Dendritic cell treated with granulocyte-macrophage colony-stimulating factor and Interleukin-4, amounts not matched to agents 40 ng/mL and 50 ng/mL, for 4 days (primary cell): ENCODE data around the gene DHCR24.

Experiments used
- H3K27ac Mint-ChIP-seq: one replicate; pipeline ENCODE4 v1.8.0; 2022; ENCODE audit warnings: mild to moderate bottlenecking, mixed read lengths
- H3K27me3 Mint-ChIP-seq: one replicate; pipeline ENCODE4 v1.8.0; 2022; ENCODE audit warnings: mild to moderate bottlenecking, mixed read lengths
- H3K36me3 Mint-ChIP-seq: one replicate; pipeline ENCODE4 v1.8.0; 2022; ENCODE audit warnings: low read depth, mixed read lengths
- H3K4me1 Mint-ChIP-seq: one replicate; pipeline ENCODE4 v1.8.0; 2022; ENCODE audit warnings: low read depth, mixed read lengths
- H3K4me3 Mint-ChIP-seq: one replicate; pipeline ENCODE4 v1.8.0; 2022; ENCODE audit warnings: mild to moderate bottlenecking, moderate library complexity, mixed read lengths
- H3K9me3 Mint-ChIP-seq: one replicate; pipeline ENCODE4 v1.8.0; 2022; ENCODE audit warnings: mixed read lengths
- intact Hi-C: fragments of 100-400 bp; cut with micrococcal nuclease; formaldehyde crosslinking; loops from one replicate; pipeline ENCODE4 v1.15.0; 2022

Gene DHCR24

GRCh38 chr1:54850069-54850730, 36.8 kb downstream of the DHCR24 start:
- peaks cover 83% of the 10 kb centered on the region for H3K36me3 Mint-ChIP-seq
- H3K27ac Mint-ChIP-seq, result no peak overlapping the region
- intact Hi-C loops, result no loop called here
- H3K4me1 Mint-ChIP-seq, result peaks cover 6% of the 10 kb centered on the region
- H3K27me3 Mint-ChIP-seq, result no peaks in the 10 kb centered on the region
- no peaks in the 10 kb centered on the region for H3K9me3 Mint-ChIP-seq
- H3K4me3 Mint-ChIP-seq, result no peak overlapping the region

DNA sequence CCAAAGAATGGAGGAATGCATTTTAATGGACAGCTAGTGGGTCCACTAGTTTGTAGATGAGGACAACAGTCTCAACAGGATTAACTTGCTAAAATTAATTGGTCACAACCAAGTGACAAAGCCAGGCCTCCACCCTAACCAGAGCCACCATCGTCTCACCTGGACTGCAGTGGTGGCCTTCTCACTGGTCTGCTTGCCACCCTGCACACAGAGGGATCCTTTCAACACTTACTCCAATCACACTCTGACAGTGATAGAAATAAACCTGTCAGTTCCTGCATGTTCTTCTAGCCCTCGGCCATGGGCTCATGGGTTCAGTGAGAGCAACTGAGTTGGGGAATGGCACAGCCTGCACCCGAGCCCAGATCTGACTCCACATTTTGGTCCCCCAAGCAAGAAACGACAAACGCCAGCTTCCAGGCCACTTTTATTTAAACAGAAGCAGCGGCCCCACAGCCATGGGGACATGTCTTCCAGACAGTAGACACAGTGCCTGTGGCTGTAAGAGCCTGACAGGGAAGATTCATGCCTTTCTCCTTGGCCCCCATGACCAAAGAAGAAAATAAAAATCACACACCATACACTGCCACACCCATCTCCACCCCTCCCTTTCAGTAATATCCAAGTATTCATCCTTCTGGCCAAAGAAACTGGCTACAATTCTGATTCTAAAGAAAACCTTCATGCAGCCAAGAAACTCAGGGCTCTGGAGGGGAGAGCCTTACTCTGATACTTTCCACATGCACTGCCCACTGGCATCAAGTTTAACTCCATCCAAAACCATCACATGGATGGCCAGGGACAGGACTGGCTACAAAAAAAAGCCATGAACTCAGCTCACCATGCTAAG, 37.6 kb downstream of the DHCR24 start:
- Mint-ChIP-seq H3K9me3 (no peaks in the 10 kb centered on the region), H3K4me3 (no peak overlapping the region), H3K4me1 (peaks cover 6% of the 10 kb centered on the region), H3K36me3 (peaks cover 75% of the 10 kb centered on the region), H3K27ac (no peak overlapping the region), H3K27me3 (no peaks in the 10 kb centered on the region)
- intact Hi-C loops, result no loop called here

DNA sequence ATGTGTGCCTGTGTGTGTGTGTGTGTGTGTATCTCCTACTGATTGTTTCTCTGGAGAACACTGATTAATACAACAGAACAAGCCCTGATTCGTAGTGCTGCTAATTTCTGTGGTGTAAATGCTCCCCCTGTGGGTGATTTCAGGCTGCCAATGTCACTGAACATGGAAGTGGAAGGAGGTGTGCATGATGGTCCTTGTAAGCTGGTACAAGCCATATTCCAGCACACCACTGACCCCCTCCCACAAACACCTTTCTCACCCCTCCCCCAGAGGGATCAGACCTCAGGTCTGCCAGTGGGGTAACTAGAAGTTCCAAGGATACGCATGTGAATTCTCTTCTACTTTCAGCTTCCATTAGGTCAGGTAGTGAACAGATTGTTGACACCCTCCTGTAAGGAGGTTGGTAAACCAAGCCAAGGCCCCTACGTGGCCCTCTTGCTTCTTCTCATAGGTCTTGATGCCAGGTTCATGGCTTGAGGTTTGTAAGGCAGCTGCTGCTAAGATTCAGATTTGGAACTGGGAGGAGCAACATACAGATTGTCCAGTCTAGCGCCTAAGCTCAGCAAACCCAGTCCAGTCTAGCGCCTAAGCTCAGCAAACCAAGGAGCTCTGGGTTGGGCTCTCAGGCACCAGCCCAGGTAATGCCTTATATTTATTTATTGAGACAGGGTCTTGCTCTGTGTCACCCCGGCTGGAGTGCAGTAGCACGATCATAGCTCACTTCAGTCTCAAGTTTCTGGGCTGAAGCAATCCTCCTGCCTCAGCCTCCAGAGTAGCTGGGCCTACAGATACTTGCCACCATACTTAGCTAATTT, 38.7 kb downstream of the DHCR24 start:
- H3K27ac Mint-ChIP-seq, result no peak overlapping the region
- peaks cover 70% of the 10 kb centered on the region for H3K36me3 Mint-ChIP-seq
- H3K4me1 Mint-ChIP-seq, result peaks cover 6% of the 10 kb centered on the region
- no peaks in the 10 kb centered on the region for H3K27me3 Mint-ChIP-seq
- no peak overlapping the region for H3K4me3 Mint-ChIP-seq
- no peaks in the 10 kb centered on the region for H3K9me3 Mint-ChIP-seq
- intact Hi-C loops, result no loop called here

GRCh38 chr1:54846716-54847284, 40.2 kb downstream of the DHCR24 start:
- no peak overlapping the region for H3K27ac Mint-ChIP-seq
- intact Hi-C loops, result no loop called here
- H3K4me1 Mint-ChIP-seq, result peaks cover 8% of the 10 kb centered on the region
- no peaks in the 10 kb centered on the region for H3K9me3 Mint-ChIP-seq
- H3K4me3 Mint-ChIP-seq, result no peak overlapping the region
- no peaks in the 10 kb centered on the region for H3K27me3 Mint-ChIP-seq
- H3K36me3 Mint-ChIP-seq, result peaks cover 55% of the 10 kb centered on the region

DNA sequence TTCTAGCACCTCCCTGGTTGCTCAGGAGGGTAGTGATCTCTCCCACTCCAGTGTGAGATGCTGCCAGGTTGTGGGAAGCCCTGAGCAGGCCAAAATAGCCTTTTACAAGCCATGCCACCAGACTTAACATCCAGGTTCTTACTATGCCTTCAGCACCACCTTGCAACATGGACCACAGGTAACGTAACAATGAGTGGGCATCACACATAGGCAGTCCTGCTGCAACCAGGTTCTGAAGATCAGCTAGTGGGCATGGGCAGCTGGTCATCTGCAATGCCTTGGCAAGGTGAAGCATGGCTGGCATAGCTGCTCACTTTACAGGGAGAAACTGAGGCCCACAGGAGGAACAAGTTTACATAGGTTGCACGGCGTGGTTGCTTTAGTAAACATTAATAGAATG, 40.7 kb downstream of the DHCR24 start:
- H3K9me3 Mint-ChIP-seq, result no peaks in the 10 kb centered on the region
- intact Hi-C loops, result no loop called here
- peaks cover 50% of the 10 kb centered on the region for H3K36me3 Mint-ChIP-seq
- H3K4me3 Mint-ChIP-seq, result no peak overlapping the region
- no peak overlapping the region for H3K27ac Mint-ChIP-seq
- H3K4me1 Mint-ChIP-seq, result peaks cover 9% of the 10 kb centered on the region
- H3K27me3 Mint-ChIP-seq, result no peaks in the 10 kb centered on the region

- no peak overlapping the region for H3K4me3 Mint-ChIP-seq
- H3K4me1 Mint-ChIP-seq, result peaks cover 5% of the 10 kb centered on the region
- H3K27me3 Mint-ChIP-seq, result no peaks in the 10 kb centered on the region
- H3K27ac Mint-ChIP-seq, result no peak overlapping the region
- intact Hi-C loops, result no loop called here
- peaks cover 45% of the 10 kb centered on the region for H3K36me3 Mint-ChIP-seq
- no peaks in the 10 kb centered on the region for H3K9me3 Mint-ChIP-seq
Measured at GRCh38 chr1:54845772-54846171, 41.2 kb downstream of the DHCR24 start.

DNA sequence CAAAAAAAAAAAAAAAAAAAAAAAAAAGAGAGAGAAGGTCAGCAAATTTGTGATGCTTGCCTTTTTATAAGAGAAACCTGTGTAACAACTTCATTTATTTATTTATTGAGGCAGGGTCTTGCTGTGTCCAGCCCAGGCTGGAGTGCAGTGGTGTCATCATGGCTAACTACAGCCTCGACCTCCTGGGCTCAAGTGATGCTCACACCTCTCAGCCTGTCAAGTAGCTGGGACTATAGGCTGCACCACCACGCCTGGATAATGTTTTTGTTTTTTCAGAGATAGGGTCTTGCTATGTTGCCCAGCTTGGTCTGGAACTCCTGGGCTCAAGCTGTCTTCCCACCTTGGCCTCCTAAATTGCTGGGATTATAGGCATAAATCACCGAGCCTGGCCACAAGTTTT, 42.4 kb downstream of the DHCR24 start:
- intact Hi-C loops, result no loop called here
- Mint-ChIP-seq H3K9me3 (no peaks in the 10 kb centered on the region), H3K36me3 (peaks cover 33% of the 10 kb centered on the region), H3K4me3 (no peak overlapping the region), H3K27ac (no peak overlapping the region), H3K27me3 (no peaks in the 10 kb centered on the region), H3K4me1 (peaks cover 5% of the 10 kb centered on the region)

GRCh38 chr1:54843449-54843848, 43.5 kb downstream of the DHCR24 start:
- Mint-ChIP-seq H3K4me3 (no peak overlapping the region), H3K27me3 (no peaks in the 10 kb centered on the region), H3K36me3 (peaks cover 22% of the 10 kb centered on the region), H3K27ac (no peak overlapping the region), H3K4me1 (peaks cover 5% of the 10 kb centered on the region), H3K9me3 (no peaks in the 10 kb centered on the region)
- intact Hi-C loops, result no loop called here

GRCh38 chr1:54842963-54843362, 44.0 kb downstream of the DHCR24 start:
- intact Hi-C loops, result no loop called here
- H3K36me3 Mint-ChIP-seq, result peaks cover 18% of the 10 kb centered on the region
- H3K4me1 Mint-ChIP-seq, result peaks cover 5% of the 10 kb centered on the region
- H3K4me3 Mint-ChIP-seq, result no peak overlapping the region
- H3K9me3 Mint-ChIP-seq, result no peaks in the 10 kb centered on the region
- H3K27ac Mint-ChIP-seq, result no peak overlapping the region
- no peaks in the 10 kb centered on the region for H3K27me3 Mint-ChIP-seq

- H3K27ac Mint-ChIP-seq, result no peak overlapping the region
- H3K4me1 Mint-ChIP-seq, result peaks cover 5% of the 10 kb centered on the region
- no peaks in the 10 kb centered on the region for H3K27me3 Mint-ChIP-seq
- no peak overlapping the region for H3K4me3 Mint-ChIP-seq
- H3K9me3 Mint-ChIP-seq, result no peaks in the 10 kb centered on the region
- intact Hi-C loops, result no loop called here
- peaks cover 14% of the 10 kb centered on the region for H3K36me3 Mint-ChIP-seq
Measured at GRCh38 chr1:54842206-54842915, 44.6 kb downstream of the DHCR24 start.

DNA sequence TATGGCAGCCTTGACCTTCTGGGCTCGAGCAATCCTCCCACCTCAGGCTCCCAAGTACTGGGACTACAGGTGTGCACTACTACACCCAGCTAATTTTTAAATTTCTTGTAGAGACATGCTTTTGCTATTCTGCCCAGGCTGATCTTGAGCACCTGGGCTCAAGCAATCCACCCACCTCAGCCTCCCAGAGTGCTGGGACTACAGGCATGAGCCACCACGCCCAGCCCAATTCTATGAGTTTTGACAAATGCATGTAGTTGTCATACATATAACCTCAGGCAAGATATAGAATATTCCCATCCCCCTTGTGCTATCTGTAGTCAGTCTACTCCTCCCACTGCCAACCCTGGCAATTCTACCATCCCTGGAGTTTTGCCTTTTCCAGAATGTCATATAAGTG, 47.2 kb downstream of the DHCR24 start:
- intact Hi-C loops, result no loop called here
- Mint-ChIP-seq H3K27ac (no peak overlapping the region), H3K36me3 (peaks cover 7% of the 10 kb centered on the region), H3K27me3 (no peaks in the 10 kb centered on the region), H3K9me3 (no peaks in the 10 kb centered on the region), H3K4me1 (peaks cover 5% of the 10 kb centered on the region), H3K4me3 (no peak overlapping the region)

- peaks cover 4% of the 10 kb centered on the region for H3K36me3 Mint-ChIP-seq
- no peaks in the 10 kb centered on the region for H3K9me3 Mint-ChIP-seq
- H3K4me1 Mint-ChIP-seq, result peaks cover 5% of the 10 kb centered on the region
- H3K27me3 Mint-ChIP-seq, result no peaks in the 10 kb centered on the region
- no peak overlapping the region for H3K4me3 Mint-ChIP-seq
- intact Hi-C loops, result no loop called here
- no peak overlapping the region for H3K27ac Mint-ChIP-seq
Measured at GRCh38 chr1:54838565-54839180, 48.3 kb downstream of the DHCR24 start.
